ENCODE results near the gene BHMT2. TPM values are rescaled to one million over a fixed set of nuclear protein-coding genes. Genes with fewer than 3 reads are reported as not detected.
A peak's percentile ranks its signal among the peaks of the same experiment; 100 is the strongest.

Gene BHMT2
- total RNA-seq, 1 donor from 2014 or later: 2.9 TPM

- Histone ChIP-seq H3K27ac (no peak overlapping the region), H3K27me3 (no peaks in the 10 kb centered on the region), H3K9me3 (no peaks in the 10 kb centered on the region), H3K36me3 (no peaks in the 10 kb centered on the region), H3K4me3 (no peak overlapping the region), H3K4me1 (peaks cover 0 to 11% of the 10 kb centered on the region in 2 donors)
- intact Hi-C loops (cut with DNase I): loop anchor here (5.0 kb wide), 1 partner anchor 488 kb away; the partner anchor contains the start of gene HOMER1
- TF ChIP-seq, protein P1, sequence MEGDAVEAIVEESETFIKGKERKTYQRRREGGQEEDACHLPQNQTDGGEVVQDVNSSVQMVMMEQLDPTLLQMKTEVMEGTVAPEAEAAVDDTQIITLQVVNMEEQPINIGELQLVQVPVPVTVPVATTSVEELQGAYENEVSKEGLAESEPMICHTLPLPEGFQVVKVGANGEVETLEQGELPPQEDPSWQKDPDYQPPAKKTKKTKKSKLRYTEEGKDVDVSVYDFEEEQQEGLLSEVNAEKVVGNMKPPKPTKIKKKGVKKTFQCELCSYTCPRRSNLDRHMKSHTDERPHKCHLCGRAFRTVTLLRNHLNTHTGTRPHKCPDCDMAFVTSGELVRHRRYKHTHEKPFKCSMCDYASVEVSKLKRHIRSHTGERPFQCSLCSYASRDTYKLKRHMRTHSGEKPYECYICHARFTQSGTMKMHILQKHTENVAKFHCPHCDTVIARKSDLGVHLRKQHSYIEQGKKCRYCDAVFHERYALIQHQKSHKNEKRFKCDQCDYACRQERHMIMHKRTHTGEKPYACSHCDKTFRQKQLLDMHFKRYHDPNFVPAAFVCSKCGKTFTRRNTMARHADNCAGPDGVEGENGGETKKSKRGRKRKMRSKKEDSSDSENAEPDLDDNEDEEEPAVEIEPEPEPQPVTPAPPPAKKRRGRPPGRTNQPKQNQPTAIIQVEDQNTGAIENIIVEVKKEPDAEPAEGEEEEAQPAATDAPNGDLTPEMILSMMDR (IDR thresholded peaks at IDR 0.05): no peak
- no peak for DNase-seq (ENCODE audit: low spot score in 2 of 2)
Observed at GRCh38 chr5:79023947-79024346, 45.6 kb upstream of the BHMT2 start.

DNA sequence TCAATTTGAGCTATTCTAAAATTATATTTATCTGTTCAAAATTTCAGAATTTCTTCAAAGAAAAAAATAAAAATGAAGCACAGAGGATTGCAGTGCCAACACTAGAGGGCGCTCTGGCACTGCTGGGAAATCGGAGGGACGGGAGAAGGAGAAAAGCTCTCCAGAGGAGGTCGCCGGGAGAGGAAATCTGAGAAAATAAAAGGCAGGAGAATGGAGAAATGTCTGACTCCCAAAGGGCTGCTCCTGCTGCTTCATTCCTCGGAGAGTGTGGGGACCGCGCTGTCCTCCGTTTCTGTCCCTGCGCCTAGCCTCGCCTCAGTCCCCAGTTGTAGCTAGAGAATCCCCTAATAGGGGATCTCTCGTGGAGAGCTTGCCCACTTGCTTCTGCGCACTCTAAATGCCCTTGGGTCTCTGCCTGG is 44.5 kb upstream of the BHMT2 start:
- Histone ChIP-seq H3K9me3 (no peaks in the 10 kb centered on the region), H3K27me3 (no peaks in the 10 kb centered on the region), H3K36me3 (no peaks in the 10 kb centered on the region), H3K27ac (no peak overlapping the region), H3K4me1 (peaks cover 0 to 11% of the 10 kb centered on the region in 2 donors), H3K4me3 (peak overlapping the region; percentile 24 to 58)
- intact Hi-C loops (cut with DNase I): loop anchor here (1.0 kb wide), 1 partner anchor 108 kb away; no protein-coding TSS in a partner anchor
- peak in 1 of 2 donors; percentile 68 for DNase-seq (ENCODE audit: low spot score in 2 of 2)
- TF ChIP-seq, protein P1 (IDR thresholded peaks at IDR 0.05): peak; percentile 73 to 97 (median 88)

DNA sequence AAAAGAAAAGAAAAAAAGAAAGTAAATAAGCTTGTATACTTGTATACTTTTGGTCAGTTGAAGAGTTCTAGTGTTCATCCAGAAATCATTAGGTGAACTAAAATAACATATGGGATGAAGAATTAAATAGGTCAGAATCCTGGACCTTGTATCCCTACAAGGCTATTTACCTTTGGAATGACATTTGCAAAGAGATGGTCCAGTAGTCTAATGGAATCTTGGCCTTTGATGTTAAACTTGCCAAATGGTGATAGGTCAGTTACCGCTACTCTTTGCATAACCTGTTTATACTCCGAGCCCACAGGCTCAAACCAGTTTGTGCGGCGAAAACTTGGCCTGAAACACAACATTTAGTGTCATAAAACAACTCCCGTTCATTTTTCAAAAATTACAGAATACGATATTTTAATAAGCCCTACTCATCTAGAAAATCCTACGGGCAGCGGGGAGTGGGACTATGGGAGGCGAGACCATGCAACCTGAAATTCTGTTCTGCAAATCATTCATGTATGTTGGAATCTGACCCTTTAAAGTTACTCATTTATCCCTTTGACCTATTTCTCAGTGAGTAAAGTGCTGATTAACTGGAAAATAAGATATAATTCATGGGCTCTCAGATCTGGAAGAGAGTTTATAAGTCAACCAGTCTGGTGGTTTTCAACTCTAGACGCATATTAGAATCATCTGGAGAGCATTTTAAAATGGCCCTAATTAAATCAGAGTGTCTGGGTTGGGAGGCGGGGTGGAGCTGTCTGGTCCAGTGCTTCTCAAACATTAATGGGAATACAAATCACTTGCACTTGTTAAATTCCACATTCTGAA is 38.7 kb upstream of the BHMT2 start:
- Histone ChIP-seq H3K27ac (no peak overlapping the region), H3K9me3 (no peaks in the 10 kb centered on the region), H3K36me3 (no peaks in the 10 kb centered on the region), H3K27me3 (no peaks in the 10 kb centered on the region), H3K4me3 (no peak overlapping the region), H3K4me1 (no peaks in the 10 kb centered on the region)
- intact Hi-C loops (cut with DNase I): no loop called here
- TF ChIP-seq, protein P1 (IDR thresholded peaks at IDR 0.05): no peak
- no peak for DNase-seq (ENCODE audit: low spot score in 2 of 2)

DNA sequence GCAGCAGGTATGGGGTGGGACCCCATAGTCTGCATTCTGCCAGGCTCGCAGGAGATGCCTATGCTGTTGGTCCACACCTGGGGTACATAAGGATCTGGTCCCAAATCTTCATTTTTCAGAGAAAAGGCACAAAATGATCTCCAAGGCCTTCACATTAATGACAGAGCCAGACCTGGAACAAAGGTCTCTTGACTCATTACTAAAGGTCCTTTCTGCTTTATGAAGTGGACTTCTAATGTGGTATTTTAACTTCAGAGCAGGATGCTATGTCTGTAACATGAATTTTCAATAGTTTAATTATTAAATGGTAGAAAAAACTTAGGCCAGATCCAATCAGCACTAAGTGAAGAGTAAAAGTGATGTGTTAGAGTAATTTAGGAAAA is 38.1 kb upstream of the BHMT2 start:
- Histone ChIP-seq H3K9me3 (no peaks in the 10 kb centered on the region), H3K4me3 (no peak overlapping the region), H3K27ac (no peak overlapping the region), H3K27me3 (no peaks in the 10 kb centered on the region), H3K36me3 (no peaks in the 10 kb centered on the region), H3K4me1 (no peaks in the 10 kb centered on the region)
- intact Hi-C loops (cut with DNase I): no loop called here
- TF ChIP-seq, protein P1 (IDR thresholded peaks at IDR 0.05): no peak
- DNase-seq (ENCODE audit: low spot score in 2 of 2): no peak

DNA sequence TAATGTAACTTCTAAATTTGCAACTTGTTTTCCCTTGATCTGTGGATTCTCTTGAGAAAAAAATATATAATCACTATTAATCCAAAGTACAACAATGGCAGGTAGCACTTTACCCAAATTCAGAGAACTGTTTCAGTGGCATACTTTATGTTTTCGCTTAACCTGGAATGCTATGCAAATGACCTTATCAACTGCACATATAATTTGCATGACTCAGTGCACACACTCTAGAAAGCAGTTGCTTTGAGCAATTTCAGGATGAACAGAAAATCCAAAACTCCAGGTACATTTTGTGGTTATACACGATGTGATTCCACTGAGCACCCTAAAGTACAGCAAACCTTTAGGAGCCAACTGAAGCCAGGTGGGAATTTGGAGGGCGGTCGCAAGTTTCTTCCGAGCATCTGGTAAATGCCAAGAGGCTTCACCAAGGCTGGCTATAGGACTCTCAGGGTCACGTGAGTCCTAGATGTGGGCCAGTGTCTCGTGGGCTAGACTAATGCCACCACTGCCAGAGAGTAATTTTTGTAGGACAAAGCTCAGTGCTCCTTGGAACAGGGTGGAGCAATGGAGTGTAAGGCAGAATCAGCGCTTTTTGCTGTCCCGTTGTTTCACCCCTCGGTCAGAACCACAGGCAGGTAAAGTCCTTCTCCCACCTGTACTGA is 37.4 kb upstream of the BHMT2 start:
- no peaks in the 10 kb centered on the region for H3K27me3 ChIP-seq
- no peak for DNase-seq (ENCODE audit: low spot score in 2 of 2)
- H3K4me1 ChIP-seq: no peaks in the 10 kb centered on the region
- no peaks in the 10 kb centered on the region for H3K9me3 ChIP-seq
- H3K4me3 ChIP-seq: no peak overlapping the region
- no peak overlapping the region for H3K27ac ChIP-seq
- TF ChIP-seq, protein P1 (IDR thresholded peaks at IDR 0.05): no peak
- intact Hi-C loops (cut with DNase I): no loop called here
- H3K36me3 ChIP-seq: no peaks in the 10 kb centered on the region
